Measurements from ENCODE around the gene RAB8A.
A peak's percentile ranks its signal among the peaks of the same experiment; 100 is the strongest.

Gene RAB8A

DNA sequence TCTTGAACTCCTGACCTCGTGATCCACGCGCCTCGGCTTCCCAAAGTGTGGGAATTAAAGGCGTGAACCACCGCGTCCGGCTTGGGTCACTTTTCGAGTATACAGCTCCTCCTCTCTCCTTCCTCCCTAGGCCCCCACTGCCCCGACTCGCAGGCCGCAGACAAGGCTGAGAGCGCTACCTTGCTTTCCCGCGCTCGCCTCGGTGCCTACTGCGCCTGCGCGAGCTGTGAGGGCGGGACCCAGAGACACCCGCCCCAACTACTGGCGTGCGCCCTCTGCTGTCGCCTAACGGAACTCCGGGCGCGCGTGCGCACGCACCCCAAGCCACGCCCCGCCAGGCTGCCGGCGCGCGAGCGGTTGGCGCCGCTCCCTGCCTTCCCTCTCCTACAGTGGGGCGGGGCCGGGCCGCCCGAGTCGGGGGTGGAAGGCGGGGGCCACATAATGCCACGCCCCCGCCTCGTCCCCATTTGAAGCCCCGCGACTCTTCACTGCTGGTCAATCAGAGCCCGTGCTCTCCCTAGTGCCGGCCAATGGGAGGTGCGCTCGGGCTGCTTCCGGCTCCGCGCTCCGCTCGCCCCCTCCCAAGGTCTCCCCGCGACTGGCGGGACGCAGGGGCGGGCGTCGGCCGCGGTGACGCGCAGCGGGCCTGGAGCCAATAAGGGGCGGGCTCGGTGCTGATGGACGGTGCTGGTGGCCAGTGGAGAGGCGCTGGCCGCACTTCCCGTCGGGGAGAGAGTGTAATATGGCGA is at the start of gene RAB8A:
TSS of gene RAB8A (plus strand) at position 730 of the 749 bp plus-strand sequence. CDS start at position 743, 13 bp downstream.
- DNase-seq (ENCODE audit: low read depth), result peak; percentile 100

DNA sequence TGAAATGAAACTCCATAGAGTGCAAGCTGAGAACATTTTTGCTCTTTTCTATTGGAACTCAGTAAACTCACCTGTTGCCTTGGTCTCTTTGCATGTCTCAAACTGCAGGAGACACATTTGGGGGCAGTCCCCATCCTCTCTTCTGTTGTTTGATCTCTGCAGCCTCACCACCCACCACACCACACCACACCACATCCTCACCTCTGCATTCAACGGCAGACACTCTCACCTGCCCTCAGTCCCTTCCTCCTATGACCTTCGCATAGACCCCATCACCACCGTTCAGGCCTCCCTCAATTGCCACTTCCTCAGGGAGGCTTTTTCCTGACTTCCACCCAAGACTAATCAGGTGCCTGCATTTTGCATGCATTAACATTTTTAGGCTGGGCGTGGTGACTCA is 49.7 kb upstream of the RAB8A start:
- DNase-seq (ENCODE audit: low read depth), result no peak

DNA sequence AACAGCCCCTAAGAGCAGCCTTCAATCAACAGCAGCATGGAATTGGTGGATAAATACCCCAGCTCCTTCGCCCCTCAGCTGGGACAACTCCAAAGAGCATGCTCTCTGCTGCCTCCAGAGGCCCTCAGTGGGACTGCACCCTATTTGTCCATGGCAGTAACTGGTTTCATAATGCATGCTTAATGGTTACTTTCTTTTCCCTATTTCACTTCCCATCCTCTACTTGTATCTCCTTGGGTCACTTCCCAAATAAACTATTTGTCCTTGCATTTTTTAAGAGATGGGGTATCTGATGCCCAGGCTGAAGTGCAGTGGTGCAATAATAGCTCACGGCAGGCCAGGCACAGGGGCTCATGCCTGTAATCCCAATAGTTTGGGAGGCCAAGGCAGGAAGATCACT is 48.9 kb upstream of the RAB8A start:
- no peak for DNase-seq (ENCODE audit: low read depth)

DNA sequence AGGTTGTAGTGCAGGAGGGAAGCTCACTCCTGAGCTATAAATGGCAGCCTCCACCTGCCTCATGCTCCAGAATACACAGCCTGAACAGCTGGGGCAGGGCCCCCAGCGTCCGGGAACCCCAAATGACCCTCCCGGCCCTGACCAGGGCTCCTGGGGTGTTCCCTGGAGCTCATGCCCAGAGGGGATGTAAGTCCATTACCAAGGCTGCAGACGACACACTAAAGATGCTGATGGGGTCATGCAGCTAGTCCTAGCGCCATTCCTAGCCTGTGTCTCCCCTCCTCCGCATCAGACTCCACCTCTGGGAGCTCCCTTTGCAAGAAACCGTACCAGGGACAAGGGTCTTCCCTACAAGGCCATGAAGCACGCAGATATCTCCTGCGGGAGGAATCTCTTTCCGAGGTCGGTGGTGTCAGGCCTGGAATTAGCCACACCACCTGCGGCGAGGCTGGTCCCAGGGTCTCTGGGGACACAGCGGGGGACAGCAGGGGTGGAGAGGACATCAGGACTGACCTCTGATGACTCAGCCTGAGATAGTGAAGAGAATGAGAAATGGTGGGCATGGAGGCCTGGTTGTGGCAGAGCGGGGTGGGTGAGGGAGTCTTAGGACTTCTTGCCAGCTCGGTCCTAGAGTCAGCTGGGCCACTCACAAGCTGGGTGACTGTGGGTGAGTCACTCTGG is 47.3 kb upstream of the RAB8A start:
- DNase-seq (ENCODE audit: low read depth), result no peak

DNA sequence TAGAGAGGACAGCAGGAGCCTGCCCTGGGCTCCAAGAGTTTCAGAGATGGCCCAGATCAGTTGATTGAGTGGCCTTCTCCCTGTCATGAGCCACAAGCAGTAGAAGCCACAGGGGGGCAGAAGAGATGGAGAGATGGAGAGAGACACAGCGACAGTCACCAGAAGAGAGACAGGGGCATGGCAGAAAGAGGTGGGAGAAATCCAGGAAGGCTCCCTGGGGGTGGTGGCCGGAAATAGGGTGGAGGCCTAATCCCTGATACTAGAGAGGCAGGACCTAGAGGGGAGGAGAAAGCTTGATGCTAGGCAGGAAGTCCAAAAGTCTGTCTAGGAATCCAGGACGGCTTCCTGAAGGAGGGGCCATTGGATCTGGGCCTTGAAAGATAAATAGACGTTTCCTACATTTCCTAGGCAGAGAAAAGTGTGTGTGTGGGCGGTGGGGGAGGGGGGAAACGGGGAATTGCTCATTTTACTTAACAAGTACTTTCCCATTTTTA is 45.0 kb upstream of the RAB8A start:
- DNase-seq (ENCODE audit: low read depth), result no peak

DNA sequence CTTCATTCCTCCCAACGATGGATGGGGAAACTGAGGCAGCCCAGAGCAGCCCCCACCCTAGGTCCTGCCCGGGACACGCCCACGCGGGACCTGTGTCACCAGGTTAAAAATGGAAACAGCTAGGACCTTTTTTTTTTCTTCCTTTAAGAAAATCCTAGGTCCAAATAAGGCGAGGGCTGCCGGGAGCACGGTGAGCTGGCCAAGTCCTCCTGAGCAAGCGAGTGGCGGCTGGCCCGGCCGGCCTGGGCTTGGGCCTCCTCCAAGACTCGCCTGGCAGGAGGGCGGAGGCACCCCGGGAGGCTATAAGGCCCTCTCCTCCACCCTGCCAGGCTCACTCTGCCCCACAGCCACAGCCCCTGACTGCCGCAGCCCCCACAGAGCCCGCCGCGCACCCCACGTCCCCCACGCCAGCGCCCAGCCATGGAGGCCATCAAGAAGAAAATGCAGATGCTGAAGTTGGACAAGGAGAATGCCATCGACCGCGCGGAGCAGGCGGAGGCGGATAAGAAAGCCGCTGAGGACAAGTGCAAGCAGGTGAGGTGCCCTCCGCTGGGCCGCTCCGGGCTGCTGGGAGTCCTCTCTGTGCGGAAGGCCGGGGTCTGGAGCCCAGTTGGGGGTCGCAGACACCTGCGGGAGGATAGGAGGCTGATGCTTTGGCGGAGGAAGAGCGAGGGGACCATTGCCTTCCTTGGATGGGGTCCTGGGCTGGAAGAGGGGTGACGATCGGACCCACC is 44.3 kb upstream of the RAB8A start:
- DNase-seq (ENCODE audit: low read depth), result peak; percentile 93

DNA sequence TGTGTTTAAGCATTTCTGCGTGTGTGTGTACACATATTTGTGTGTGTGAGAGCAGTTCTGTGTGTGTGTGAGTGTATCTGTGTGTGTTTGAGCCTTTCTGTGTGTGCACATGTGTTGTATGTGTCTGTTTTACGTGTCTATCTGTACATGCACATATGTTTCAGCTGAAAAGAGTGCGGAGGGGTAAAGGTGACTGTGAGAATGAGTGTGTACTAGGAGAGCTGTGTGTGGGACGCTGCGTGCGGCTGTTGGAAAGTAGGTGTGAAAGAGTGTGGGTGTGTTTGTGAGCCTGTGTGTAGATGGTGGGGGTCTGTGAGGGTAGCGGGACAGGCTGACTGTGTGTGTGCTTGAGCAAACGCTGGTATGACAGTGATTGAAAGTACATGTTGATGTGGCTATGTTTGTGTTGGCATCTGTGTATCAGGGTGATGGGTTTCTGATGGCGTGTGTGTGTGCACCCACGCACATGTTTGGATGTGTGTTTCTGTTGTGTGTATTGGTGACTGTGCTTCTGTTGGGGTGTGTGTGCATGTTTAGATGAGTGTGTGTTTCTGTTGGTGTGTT is 42.9 kb upstream of the RAB8A start:
- no peak for DNase-seq (ENCODE audit: low read depth)

DNA sequence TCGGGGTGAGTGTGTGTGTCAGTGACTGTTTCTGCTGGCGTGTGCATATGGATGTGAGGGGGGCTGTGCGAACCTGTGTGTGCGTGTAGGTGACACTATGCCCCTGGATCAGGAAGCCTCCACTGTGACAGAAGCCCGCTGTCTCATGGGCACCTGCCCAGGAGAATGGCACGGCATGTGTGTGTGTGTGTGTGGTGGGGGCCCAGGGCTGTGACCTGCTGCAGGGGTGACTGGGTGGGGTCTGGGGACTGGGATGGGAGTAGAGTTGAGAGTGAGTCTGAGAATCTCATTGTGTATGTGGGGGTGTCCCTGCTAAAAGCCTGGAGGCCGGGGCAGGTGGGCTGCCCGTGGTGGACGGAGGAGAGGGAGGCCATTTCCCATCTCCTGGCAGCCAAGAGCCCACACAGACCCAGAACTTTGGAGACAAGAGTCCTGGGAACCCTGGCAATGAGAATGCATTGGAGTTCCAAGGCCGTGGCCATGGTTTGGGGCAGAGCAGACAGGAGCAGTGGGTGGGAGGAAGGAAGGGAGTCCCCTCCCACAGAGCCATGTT is 41.8 kb upstream of the RAB8A start:
- no peak for DNase-seq (ENCODE audit: low read depth)

DNA sequence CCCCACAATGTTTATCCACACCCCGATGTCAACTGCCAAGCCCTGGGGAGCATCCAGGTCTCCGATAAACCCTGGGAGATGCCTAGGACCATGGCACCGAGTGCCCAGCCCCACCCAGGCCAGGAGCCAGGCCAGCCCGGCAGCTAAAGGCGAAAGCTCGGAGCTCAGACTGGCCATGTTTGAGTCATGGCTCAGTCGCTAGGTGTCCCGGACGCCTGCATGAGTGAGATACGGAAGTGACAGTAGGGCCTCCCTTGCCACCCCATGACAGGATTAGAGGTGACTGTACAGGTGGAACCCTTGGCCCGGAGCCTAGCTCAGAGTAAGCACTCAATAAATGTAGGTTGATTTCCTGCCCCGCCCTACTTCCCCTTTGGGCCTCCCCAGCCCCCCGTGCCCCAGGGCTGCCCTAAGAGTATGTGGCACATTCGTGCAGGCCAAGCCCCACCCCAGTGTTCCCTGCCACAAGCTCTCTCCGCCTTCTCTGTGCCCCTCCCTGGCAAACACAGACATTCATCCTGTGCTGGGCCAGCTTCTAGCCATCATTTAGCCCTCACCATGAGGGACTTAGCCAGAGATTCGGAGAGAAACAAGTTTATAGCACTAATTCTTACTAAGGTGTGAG is 41.2 kb upstream of the RAB8A start:
- DNase-seq (ENCODE audit: low read depth), result no peak

DNA sequence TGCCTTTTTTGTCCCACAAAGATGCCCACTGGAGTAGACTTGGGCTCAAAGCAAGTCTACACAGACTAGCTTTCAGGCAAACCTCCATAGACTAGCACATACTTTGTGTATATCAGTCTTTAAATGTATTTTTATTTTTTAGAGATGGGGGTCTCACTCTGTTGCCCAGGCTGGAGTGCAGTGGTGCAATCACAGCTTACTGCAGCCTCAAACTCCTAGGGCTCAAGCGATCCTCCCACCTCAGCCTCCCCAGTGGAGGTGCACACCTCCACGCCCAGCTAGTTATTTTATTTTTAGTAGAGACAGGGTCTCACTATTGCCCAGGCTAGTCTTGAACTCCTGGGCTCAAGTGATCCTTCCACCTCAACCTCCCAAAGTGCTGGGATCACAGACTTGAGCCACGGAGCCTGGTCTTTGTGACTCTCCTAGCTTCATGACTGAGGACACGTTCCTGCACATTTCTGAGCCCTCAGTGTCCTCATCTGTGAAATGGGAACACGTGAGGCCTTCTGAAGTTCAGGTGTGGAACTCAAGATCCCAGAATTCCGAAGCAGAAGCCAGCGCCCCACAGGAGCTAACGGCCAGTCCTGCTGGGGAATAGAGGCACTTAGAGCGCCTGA is 40.5 kb upstream of the RAB8A start:
- no peak for DNase-seq (ENCODE audit: low read depth)

DNA sequence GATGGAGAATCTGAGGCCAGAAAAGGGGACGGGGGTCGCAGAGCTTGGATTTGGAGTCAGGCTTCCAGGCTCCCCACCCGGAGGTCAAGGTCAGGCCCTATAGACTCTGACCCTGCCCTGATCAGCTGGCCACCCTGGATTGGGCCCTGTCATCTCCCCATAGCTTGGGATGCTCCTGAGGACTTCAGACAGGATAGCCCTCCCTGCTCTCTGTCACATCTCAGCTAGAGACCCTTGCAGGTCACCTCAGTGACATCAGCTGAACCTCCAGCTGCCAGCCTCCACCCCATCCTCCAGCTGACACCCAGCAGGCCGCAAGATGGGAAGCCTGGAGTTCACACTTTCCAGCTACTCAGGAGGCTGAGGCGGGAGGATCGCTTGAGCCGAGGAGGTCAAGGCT is 38.2 kb upstream of the RAB8A start:
- DNase-seq (ENCODE audit: low read depth), result no peak

DNA sequence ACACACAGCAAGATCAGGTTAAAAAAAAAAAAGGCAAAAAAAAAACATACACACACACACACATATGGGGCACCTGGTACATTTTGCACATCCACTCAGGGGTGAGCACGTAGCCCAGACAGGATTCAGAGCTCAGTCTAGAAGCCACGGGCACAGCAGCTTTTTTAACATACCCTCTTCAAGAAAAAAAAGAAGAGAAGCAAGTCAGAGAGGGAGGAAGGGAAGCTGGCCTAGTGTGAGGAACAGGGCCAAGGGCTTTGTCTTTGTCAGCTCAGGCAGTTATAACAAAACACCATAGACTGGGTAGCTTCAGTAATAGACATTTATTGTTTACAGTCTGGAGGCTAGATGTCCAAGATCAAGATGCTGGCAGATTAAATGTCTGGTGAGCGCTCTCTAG is 37.7 kb upstream of the RAB8A start:
- DNase-seq (ENCODE audit: low read depth), result no peak

DNA sequence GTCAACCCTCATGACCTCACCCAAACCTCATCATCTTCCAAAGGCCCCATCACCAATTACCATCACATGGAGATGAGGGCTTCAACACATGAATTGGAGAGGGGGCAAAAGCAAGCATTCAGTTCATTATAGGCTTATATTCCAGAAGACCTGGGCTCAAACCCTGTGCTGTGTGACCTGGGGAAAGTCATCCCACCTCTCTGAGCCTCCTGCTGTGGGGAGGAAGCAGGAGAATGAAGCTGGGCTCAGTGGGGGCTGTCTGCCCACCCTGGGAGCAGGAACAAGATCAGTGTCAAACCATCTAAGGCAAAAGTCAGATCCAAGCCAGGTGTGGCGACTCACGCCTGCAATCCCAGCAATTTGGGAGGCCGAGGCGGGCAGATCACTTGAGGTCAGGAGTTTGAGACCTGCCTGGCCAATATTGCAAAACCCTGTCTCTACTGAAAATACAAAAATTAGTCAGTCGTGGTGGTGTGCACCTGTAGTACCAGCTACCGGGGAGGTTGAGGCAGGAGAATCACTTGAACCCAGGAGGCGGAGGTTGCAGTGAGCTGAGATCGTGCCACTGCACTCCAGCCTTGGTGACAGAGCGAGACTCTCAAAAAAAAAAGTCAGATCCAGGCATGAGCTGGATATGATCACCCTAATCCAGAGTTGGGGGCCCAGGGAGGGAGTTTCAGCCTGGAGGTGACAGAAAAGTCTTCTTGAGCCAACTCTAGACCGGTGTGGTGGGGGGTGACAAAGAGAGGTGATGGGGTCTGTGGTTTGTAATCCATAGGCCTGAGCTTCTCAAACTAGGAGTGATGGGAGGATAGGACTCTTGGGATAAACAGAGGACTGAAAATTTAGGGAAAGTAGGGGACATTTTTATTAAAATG is 37.0 kb upstream of the RAB8A start:
- no peak for DNase-seq (ENCODE audit: low read depth)

DNA sequence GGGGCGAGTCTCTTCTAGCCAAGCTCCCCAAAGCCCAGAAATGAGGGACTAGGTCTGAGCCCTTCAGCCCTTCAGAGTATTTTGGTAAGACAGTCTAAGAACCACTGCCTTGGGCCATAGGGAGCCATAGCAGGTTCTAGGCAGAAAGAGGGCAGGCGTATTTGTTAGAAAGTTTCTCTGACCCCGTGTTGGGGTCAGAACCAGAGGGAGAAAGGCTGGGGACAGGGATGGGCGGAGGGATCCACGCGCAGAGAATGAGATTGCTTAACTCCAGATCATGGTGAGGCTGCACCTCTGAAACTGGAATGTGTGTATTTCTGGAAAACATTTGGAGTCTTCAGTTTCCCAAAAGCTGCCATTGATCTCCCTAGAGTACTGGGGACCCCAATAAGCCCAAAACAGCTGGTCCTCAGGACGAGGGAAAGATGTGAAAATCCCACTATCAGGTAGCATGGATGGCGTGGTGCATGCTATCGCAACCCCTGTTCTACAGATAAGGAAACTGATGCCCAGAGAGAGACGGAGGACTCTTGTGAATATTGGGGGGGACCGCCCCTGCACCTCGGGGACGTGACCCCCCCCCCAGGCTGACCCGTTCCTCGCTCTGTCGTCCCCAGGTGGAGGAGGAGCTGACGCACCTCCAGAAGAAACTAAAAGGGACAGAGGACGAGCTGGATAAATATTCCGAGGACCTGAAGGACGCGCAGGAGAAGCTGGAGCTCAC is 36.1 kb upstream of the RAB8A start:
- no peak for DNase-seq (ENCODE audit: low read depth)

DNA sequence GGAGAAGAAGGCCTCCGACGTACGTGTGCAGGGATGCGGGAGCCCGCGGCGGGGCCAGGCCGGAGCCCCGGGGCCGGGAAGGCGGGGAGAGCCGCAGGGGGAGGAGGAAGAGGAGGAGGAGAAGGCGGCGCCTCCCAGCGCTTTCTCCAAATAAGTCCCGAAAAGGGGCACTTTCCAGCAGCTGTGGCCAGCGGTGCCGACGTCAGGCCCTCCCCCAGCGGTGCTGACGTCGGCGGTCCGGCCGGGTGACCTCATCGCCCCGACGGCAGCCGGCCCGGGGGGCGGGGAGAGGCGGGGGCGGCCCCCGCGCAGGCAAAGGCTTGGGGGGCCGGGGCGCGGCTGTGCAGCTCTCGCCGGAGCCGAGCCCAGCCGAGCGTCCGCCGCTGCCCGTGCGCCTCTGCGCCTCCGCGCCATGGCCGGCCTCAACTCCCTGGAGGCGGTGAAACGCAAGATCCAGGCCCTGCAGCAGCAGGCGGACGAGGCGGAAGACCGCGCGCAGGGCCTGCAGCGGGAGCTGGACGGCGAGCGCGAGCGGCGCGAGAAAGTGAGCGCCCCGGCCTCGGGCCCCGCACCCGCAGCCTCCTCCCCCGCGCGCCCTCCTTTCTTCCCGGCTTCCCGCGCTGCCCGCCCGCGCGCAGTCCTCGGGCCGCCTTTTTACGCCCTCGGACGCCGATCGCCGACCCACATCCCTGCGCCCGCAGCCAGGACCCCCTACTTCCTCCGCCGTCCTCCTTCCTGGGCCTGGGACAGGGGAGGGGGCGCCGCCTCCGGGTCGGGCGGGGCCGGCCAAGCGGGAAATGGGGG is 35.3 kb upstream of the RAB8A start, which contains the start of gene TPM4:
TSS of gene TPM4 (plus strand) at position 342 of the 804 bp plus-strand sequence. CDS start at position 413, 71 bp downstream.
- peak; percentile 98 for DNase-seq (ENCODE audit: low read depth)

DNA sequence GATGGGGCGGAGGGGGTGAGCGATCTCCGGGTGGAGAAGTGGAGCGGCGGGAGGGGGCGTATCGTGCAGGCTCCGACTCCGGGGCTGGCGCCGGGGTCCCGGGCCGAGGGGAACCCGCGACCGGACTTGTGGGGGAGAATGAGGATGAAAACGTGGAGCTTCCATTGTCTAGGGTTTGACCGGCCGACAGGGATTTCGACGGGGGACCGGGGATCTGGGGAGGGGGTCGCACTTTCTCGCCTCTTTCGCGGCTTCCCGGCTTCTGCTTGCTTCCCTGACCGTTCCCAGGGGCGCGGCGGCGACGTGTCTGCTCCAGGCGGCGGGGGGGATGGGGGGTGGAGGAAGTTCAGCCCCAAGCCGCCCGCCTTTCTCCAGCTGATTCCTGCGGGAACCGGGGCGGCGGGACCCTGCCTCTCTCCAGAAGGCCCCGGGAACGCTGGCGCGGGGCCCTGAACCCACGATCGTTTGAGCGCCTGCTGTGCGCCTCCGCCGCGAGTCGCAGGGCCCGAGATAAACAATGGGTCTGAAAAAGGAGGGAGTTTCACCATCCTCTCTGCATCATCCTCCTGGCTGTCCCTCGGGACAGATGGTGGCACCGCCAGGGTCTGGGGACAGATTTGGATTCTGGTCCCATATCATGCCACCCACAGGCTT is 34.6 kb upstream of the RAB8A start:
- no peak for DNase-seq (ENCODE audit: low read depth)

DNA sequence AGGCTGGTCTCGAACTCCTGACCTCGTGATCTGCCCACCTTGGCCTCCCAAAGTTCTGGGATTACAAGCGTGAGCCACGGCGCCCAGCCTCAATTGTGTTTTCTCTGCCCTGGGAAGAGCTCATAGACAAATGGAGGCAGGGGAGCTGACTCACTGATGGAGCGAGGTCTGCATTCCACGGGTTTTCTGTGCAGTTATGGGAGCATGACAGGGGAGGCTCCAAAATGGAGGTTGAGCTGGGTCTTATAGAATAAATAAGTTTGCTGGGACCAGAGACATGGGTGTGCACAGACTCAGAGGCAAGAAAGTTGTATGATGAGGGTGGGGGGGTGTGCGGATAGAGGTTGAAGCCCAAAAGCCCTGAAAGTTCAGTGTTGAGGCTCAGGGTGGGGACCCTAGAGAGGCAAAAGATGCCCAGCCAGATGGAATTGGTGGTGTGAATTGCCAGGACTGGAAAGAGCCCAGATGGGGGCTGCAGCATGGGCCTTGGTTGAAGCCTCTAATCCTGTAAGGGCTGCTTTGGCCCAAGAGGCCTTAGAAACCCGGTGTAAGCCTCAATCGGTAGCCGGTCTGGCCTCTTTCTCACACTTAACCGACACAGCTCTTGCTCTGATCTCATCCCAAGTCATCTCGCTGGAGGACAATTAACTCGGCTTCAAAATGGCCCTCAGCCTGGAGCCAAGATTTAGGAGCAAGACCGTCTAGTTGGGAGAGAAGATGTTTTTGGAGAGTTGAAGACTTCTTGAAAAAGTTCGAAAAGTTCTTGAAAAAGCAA is 33.5 kb upstream of the RAB8A start:
- DNase-seq (ENCODE audit: low read depth), result no peak
